LNCaP clone FGC (cell line): ENCODE results near the gene POPDC3.

Experiments used
- DNase-seq: peaks from one replicate; pipeline ENCODE4 v3.0.0-alpha.2; 2011; ENCODE audit warnings: low read depth
- H3K4me3 ChIP-seq: 2 replicates; pipeline ENCODE4 v1.5.1; 2011; ENCODE audit warnings: mild to moderate bottlenecking, low read depth, low read length, control low read depth
- CTCF ChIP-seq: IDR thresholded peaks from 2 replicates; pipeline ENCODE4 v1.5.1; 2012; ENCODE audit warnings: mild to moderate bottlenecking; ENCODE audit not compliant: control insufficient read depth, insufficient read depth; ENCODE audit errors: extremely low read depth

POPDC3 gene

GRCh38 chr6:105199711-105200110, 19.9 kb upstream of the POPDC3 start:
- TF ChIP-seq CTCF: no peak
- no peak for DNase-seq
- H3K4me3 ChIP-seq: no peak overlapping the region

GRCh38 chr6:105196076-105196475, 16.3 kb upstream of the POPDC3 start:
- DNase-seq: no peak
- no peak for TF ChIP-seq CTCF
- H3K4me3 ChIP-seq: no peak overlapping the region

GRCh38 chr6:105194591-105194990, 14.8 kb upstream of the POPDC3 start:
- H3K4me3 ChIP-seq: no peak overlapping the region
- TF ChIP-seq CTCF: no peak
- no peak for DNase-seq

- no peak for TF ChIP-seq CTCF
- DNase-seq: no peak
- H3K4me3 ChIP-seq: no peak overlapping the region
Observed at GRCh38 chr6:105194106-105194505, 14.3 kb upstream of the POPDC3 start.

- H3K4me3 ChIP-seq: no peak overlapping the region
- TF ChIP-seq CTCF: no peak
- DNase-seq: no peak
Observed at GRCh38 chr6:105193647-105194046, 13.8 kb upstream of the POPDC3 start.

- DNase-seq: no peak
- no peak overlapping the region for H3K4me3 ChIP-seq
- no peak for TF ChIP-seq CTCF
Observed at GRCh38 chr6:105192707-105193465, 13.1 kb upstream of the POPDC3 start.

- DNase-seq: no peak
- no peak for TF ChIP-seq CTCF
- no peak overlapping the region for H3K4me3 ChIP-seq
Observed at GRCh38 chr6:105191351-105191750, 11.5 kb upstream of the POPDC3 start.
